HepG2 (cell line): ENCODE data around the gene FHIP1B. TPM values are rescaled to one million over a fixed set of nuclear protein-coding genes. Genes with fewer than 3 reads are reported as not detected.

Experiments
- ATAC-seq: fragments of 200-7000 bp; cut with Tn5 transposase; 3 replicates; pipeline ENCODE4 v1.9.1; 2020; ENCODE audit warnings: mild to moderate bottlenecking, moderate library complexity
- BruUV-seq: library from RNA; stranded (reverse); fragments of 400-500 nt; replicated peaks from 2 replicates; lab custom pipeline; 2021; lab: Mats Ljungman, UMichigan
- CTCF ChIA-PET: fragments of 300-600 bp; formaldehyde crosslinking; extraction: SDS; loops from one replicate; lab custom pipeline; 2021; ENCODE audit warnings: low total read pairs, inconsistent platforms, low intra/inter-chr PET ratio; lab: Yijun Ruan, JAX
- POLR2A ChIA-PET: fragments of 350-600 bp; sonication (Branson Sonifier 250); formaldehyde crosslinking; loops from one replicate; lab custom pipeline; 2020; ENCODE audit warnings: antibody characterized with exemption, inconsistent platforms; lab: Yijun Ruan, JAX
- DNase-seq: peaks from one replicate; pipeline ENCODE4 v3.0.0-alpha.2; 2015; ENCODE audit warnings: low spot score
- FAIRE-seq: peaks from 3 replicates; lab custom pipeline; 2011; peaks lifted over from hg19 to GRCh38; lab: Jason Lieb, UNC
- H2AFZ ChIP-seq: one replicate; pipeline ENCODE4 v1.6.1; 2011; ENCODE audit warnings: low read length, inconsistent platforms
- H3K27ac ChIP-seq: fragments of 300-600 bp; 3 replicates; pipeline ENCODE4 v1.8.0; 2011; ENCODE audit warnings: mixed run types, mild to moderate bottlenecking, mixed read lengths, low read length, inconsistent platforms; ENCODE audit not compliant: insufficient read depth; ENCODE audit errors: extremely low read length
- H3K27me3 ChIP-seq, 2 experiments: fragments of 200-600 bp in 1 of 2; 2 replicates in 1 of 2; 3 replicates in 1 of 2; pipeline versions ENCODE4 v1.6.0 to v1.8.0; 2011; ENCODE audit warnings: low read length in 2 of 2, mild to moderate bottlenecking in 2 of 2, moderate library complexity in 2 of 2, inconsistent platforms in 1 of 2; ENCODE audit not compliant: insufficient read depth in 2 of 2, control insufficient read depth in 1 of 2
- H3K36me3 ChIP-seq, 2 experiments: fragments of 200-600 bp in 1 of 2; replicated peaks in 1 of 2; 2 replicates in 1 of 2; 3 replicates in 1 of 2; pipeline versions ENCODE4 v1.5.1 to v1.8.0; 2011; ENCODE audit warnings: low read length in 2 of 2, inconsistent platforms in 1 of 2; ENCODE audit not compliant: insufficient read depth in 2 of 2, control insufficient read depth in 1 of 2
- H3K4me1 ChIP-seq: 2 replicates; pipeline ENCODE4 v1.5.1; 2012; ENCODE audit warnings: low read length, inconsistent platforms; ENCODE audit not compliant: insufficient read depth
- H3K4me2 ChIP-seq: 2 replicates; pipeline ENCODE4 v1.6.0; 2011; ENCODE audit warnings: low read depth, low read length, inconsistent platforms
- H3K4me3 ChIP-seq, 3 experiments: fragments of 200-600 bp in 1 of 3; sonication (generic), shearing (Covaris generic) in 1 of 3; replicated peaks in 1 of 3; 2 replicates each; pipeline ENCODE4 v1.5.1; 2011 to 2016; ENCODE audit warnings: low read length in 3 of 3, inconsistent platforms in 2 of 3, low read depth in 2 of 3, mild to moderate bottlenecking in 2 of 3, control low read depth in 1 of 3, mixed read lengths in 1 of 3; ENCODE audit not compliant: insufficient read depth in 1 of 3
- H3K79me2 ChIP-seq: one replicate; pipeline ENCODE4 v1.6.1; 2011; ENCODE audit warnings: low read length, inconsistent platforms; ENCODE audit not compliant: insufficient read depth
- H3K9ac ChIP-seq: 2 replicates; pipeline ENCODE4 v1.6.0; 2011; ENCODE audit warnings: mild to moderate bottlenecking, low read depth, low read length, inconsistent platforms; ENCODE audit not compliant: insufficient read depth
- H3K9me3 ChIP-seq: 2 replicates; pipeline ENCODE4 v1.5.1; 2012; ENCODE audit warnings: mild to moderate bottlenecking, low read length
- H4K20me1 ChIP-seq: 2 replicates; pipeline ENCODE4 v1.6.0; 2011; ENCODE audit warnings: inconsistent platforms, mild to moderate bottlenecking, low read length, moderate library complexity; ENCODE audit not compliant: insufficient read depth
- AFF4 ChIP-seq: sonication (generic); formaldehyde crosslinking; IDR thresholded peaks from 2 replicates; pipeline ENCODE4 v1.4.0; 2020; ENCODE audit warnings: missing genetic modification reagents
- FOXK2 ChIP-seq: fragments of 450-650 bp; IDR thresholded peaks from 2 replicates; pipeline ENCODE4 v1.6.1; 2016
- NAIF1 ChIP-seq: sonication (generic); formaldehyde crosslinking; IDR thresholded peaks from 2 replicates; pipeline ENCODE4 v1.5.0; 2020; ENCODE audit warnings: mild to moderate bottlenecking, missing genetic modification reagents, borderline replicate concordance
- SOX5 ChIP-seq: IDR thresholded peaks from 2 replicates; pipeline ENCODE4 v1.6.1; 2016; ENCODE audit warnings: borderline replicate concordance
- ZNF225 ChIP-seq: sonication (generic); formaldehyde crosslinking; IDR thresholded peaks from 2 replicates; pipeline ENCODE4 v1.4.0; 2020; ENCODE audit warnings: mild to moderate bottlenecking, missing genetic modification reagents
- ZNF292 ChIP-seq: sonication (generic); formaldehyde crosslinking; IDR thresholded peaks from 2 replicates; pipeline ENCODE4 v1.8.1; 2022; ENCODE audit warnings: mild to moderate bottlenecking, low read depth, missing genetic modification reagents, borderline replicate concordance
- ZNF547 ChIP-seq: sonication (generic); formaldehyde crosslinking; IDR thresholded peaks from 2 replicates; pipeline ENCODE4 v1.5.1; 2020; ENCODE audit warnings: mild to moderate bottlenecking, missing genetic modification reagents
- ZNF563 ChIP-seq: sonication (generic); formaldehyde crosslinking; IDR thresholded peaks from 2 replicates; pipeline ENCODE4 v1.8.0; 2022; ENCODE audit warnings: mild to moderate bottlenecking, moderate library complexity, missing genetic modification reagents
- ZNF644 ChIP-seq: IDR thresholded peaks from 2 replicates; pipeline ENCODE4 v1.6.1; 2016; ENCODE audit warnings: low read depth
- ZNF737 ChIP-seq: sonication (generic); formaldehyde crosslinking; IDR thresholded peaks from 2 replicates; pipeline ENCODE4 v1.5.0; 2020; ENCODE audit warnings: missing genetic modification reagents, mild to moderate bottlenecking, borderline replicate concordance
- ZNF770 ChIP-seq: sonication (generic); formaldehyde crosslinking; IDR thresholded peaks from 2 replicates; pipeline ENCODE4 v1.5.0; 2020; ENCODE audit warnings: mild to moderate bottlenecking, missing genetic modification reagents
- WGBS: methylation state at CpG from one replicate; pipeline ENCODE4 v1.1.6; 2017; ENCODE audit warnings: low lambda C conversion rate; 5-methylcytosine and 5-hydroxymethylcytosine counted together
- in situ Hi-C: cut with HindIII; loops from 2 replicates; pipeline ENCODE4 v1.10.0; 2017; ENCODE audit warnings: low pct_unique_long_range_greater_than_20kb; ENCODE audit not compliant: extremely low pct_ligation_motif_present
- intact Hi-C: fragments of 100-400 bp; cut with micrococcal nuclease; formaldehyde crosslinking; loops from one replicate; pipeline ENCODE4 v1.10.0; 2022; ENCODE audit not compliant: unreplicated experiment
- polyA plus RNA-seq, 8 experiments: library from polyadenylated mRNA; depleted of rRNA in 3 of 8; stranded (reverse) in 7 of 8; unstranded in 1 of 8; fragments of >200 nt; fragmentation: Illumina TruSeq in 4 of 8; extraction: Trizol in 4 of 8; gene quantifications; 2 replicates each; pipeline versions ENCODE4 v1.2.1 to v1.2.3, GENCODE V29; 2011 to 2016; ENCODE audit warnings: low read depth in 4 of 8, missing spikeins in 1 of 8, mixed read lengths in 1 of 8; ENCODE audit not compliant: insufficient read depth in 1 of 8
- total RNA-seq, 5 experiments: library from RNA; depleted of rRNA; stranded (reverse); fragments of >200 nt; fragmentation: Illumina TruSeq; extraction: Trizol; gene quantifications; 2 replicates each; pipeline ENCODE4 v1.2.3, GENCODE V29; 2016; ENCODE audit warnings: low read depth in 1 of 5

FHIP1B gene
- total and polyA plus RNA-seq, 2 of the 13 experiments (the other 11 are each of a cell fraction or from before 2014, with no cell fraction given), result 14.1 to 18.6 TPM

GRCh38 chr11:6248248-6248647 lies 13.8 kb upstream of the FHIP1B start:
- FAIRE-seq (no peak), DNase-seq (no peak), ATAC-seq (no peak)
- WGBS, result 5% methylated on average over 1 of the region's 1 CpG
- TF ChIP-seq ZNF770, result no peak
- TF ChIP-seq ZNF292 (CRISPR knock-in tag), result no peak
- TF ChIP-seq ZNF563 (CRISPR knock-in tag), result no peak
- no peak for TF ChIP-seq FOXK2
- TF ChIP-seq SOX5 (CRISPR knock-in tag), result no peak
- TF ChIP-seq AFF4 (CRISPR knock-in tag), result no peak
- TF ChIP-seq ZNF225 (CRISPR knock-in tag), result no peak
- TF ChIP-seq NAIF1 (CRISPR knock-in tag), result no peak
- no peak for TF ChIP-seq ZNF644 (CRISPR knock-in tag)
- no peak for TF ChIP-seq ZNF547 (CRISPR knock-in tag)
- TF ChIP-seq ZNF737 (CRISPR knock-in tag), result no peak
- H3K4me3 ChIP-seq, result no peak overlapping the region
- H3K4me2 ChIP-seq, result no peak overlapping the region
- H3K36me3 ChIP-seq, result no peaks in the 10 kb centered on the region
- in situ Hi-C loops (no loop called here), intact Hi-C loops (no loop called here)
- no peaks in the 10 kb centered on the region for H3K4me1 ChIP-seq
- no TSS peak for BruUV-seq
- H4K20me1 ChIP-seq, result no peaks in the 10 kb centered on the region
- ChIA-PET CTCF (no interaction called here), POLR2A (no interaction called here)
- H3K27ac ChIP-seq, result no peak overlapping the region
- H2AFZ ChIP-seq, result no peak overlapping the region
- no peaks in the 10 kb centered on the region for H3K9me3 ChIP-seq
- no peaks in the 10 kb centered on the region for H3K79me2 ChIP-seq
- no peaks in the 10 kb centered on the region for H3K27me3 ChIP-seq
- no peak overlapping the region for H3K9ac ChIP-seq
